ENCODE data around the gene PGLYRP4.

The PGLYRP4 gene

GRCh38 chr1:153341431-153341934 is 7.2 kb downstream of the PGLYRP4 start (continued):
- no peak for TF ChIP-seq ZNF610 (tag by site-specific recombination; IDR thresholded peaks at IDR 0.05; ENCODE audit: borderline replicate concordance)
- no peak for TF ChIP-seq ZNF776 (tag by site-specific recombination; IDR thresholded peaks at IDR 0.05; ENCODE audit: borderline replicate concordance)
- TF ChIP-seq KLF8 (tag by site-specific recombination; IDR thresholded peaks at IDR 0.05): no peak
- no peak for TF ChIP-seq GLIS2 (tag by site-specific recombination; IDR thresholded peaks at IDR 0.05)
- TF ChIP-seq BCL11B (tag by site-specific recombination; IDR thresholded peaks at IDR 0.05; ENCODE audit: low read depth): no peak
- no peak for TF ChIP-seq ZNF221 (tag by site-specific recombination; IDR thresholded peaks at IDR 0.05; ENCODE audit: borderline replicate concordance)

- Histone ChIP-seq H3K9me3 (ENCODE audit: control insufficient read depth, insufficient read depth, low read depth, low read length) (no peaks in the 10 kb centered on the region), H3K4me3 (ENCODE audit: low read depth, low read length) (no peak overlapping the region), H3K27ac (ENCODE audit: extremely low read depth, low read depth, low read length) (no peak overlapping the region), H3K4me1 (ENCODE audit: control insufficient read depth, insufficient read depth, low read length) (no peaks in the 10 kb centered on the region), H3K36me3 (ENCODE audit: control insufficient read depth in 2 of 2, insufficient read depth in 1 of 2, low read length in 2 of 2) (no peaks in the 10 kb centered on the region)
- ChIA-PET POLR2A (no interaction called here), CTCF (no interaction called here)
- TF ChIP-seq ZNF747 (tag by site-specific recombination; IDR thresholded peaks at IDR 0.05) (no peak), ZNF768 (tag by site-specific recombination; IDR thresholded peaks at IDR 0.05) (no peak), ZNF501 (tag by site-specific recombination; IDR thresholded peaks at IDR 0.05) (no peak), GLIS2 (tag by site-specific recombination; IDR thresholded peaks at IDR 0.05) (no peak), SALL2 (tag by site-specific recombination; IDR thresholded peaks at IDR 0.05; ENCODE audit: borderline replicate concordance) (no peak), ZNF175 (tag by site-specific recombination; IDR thresholded peaks at IDR 0.05) (no peak), OVOL3 (tag by site-specific recombination; IDR thresholded peaks at IDR 0.05) (no peak), KLF1 (tag by site-specific recombination; IDR thresholded peaks at IDR 0.05) (no peak), ZNF785 (tag by site-specific recombination; IDR thresholded peaks at IDR 0.05) (no peak), SP7 (tag by site-specific recombination; IDR thresholded peaks at IDR 0.05) (no peak), SCRT2 (tag by site-specific recombination; IDR thresholded peaks at IDR 0.05) (no peak)
Measured at GRCh38 chr1:153340356-153340755, 8.3 kb downstream of the PGLYRP4 start.

- H3K36me3 ChIP-seq (ENCODE audit: control insufficient read depth in 2 of 2, insufficient read depth in 1 of 2, low read length in 2 of 2): no peaks in the 10 kb centered on the region
- H3K4me3 ChIP-seq (ENCODE audit: low read depth, low read length): no peak overlapping the region
- CTCF ChIA-PET: interaction anchor here (0.6 kb wide), 1 partner anchor 77 kb away, joined by 4 read pairs; no protein-coding TSS in a partner anchor
- H3K27ac ChIP-seq (ENCODE audit: extremely low read depth, low read depth, low read length): no peak overlapping the region
- no peaks in the 10 kb centered on the region for H3K4me1 ChIP-seq (ENCODE audit: control insufficient read depth, insufficient read depth, low read length)
- TF ChIP-seq ZNF561 (tag by site-specific recombination; IDR thresholded peaks at IDR 0.05; ENCODE audit: borderline replicate concordance) (no peak), ZSCAN18 (tag by site-specific recombination; IDR thresholded peaks at IDR 0.05) (no peak)
- no peaks in the 10 kb centered on the region for H3K9me3 ChIP-seq (ENCODE audit: control insufficient read depth, insufficient read depth, low read depth, low read length)
- POLR2A ChIA-PET: no interaction called here
Measured at GRCh38 chr1:153339802-153340201, 8.8 kb downstream of the PGLYRP4 start.

GRCh38 chr1:153337980-153338853 is 10.4 kb downstream of the PGLYRP4 start:
- Histone ChIP-seq H3K27ac (ENCODE audit: extremely low read depth, low read depth, low read length) (no peak overlapping the region), H3K4me1 (ENCODE audit: control insufficient read depth, insufficient read depth, low read length) (no peaks in the 10 kb centered on the region), H3K4me3 (ENCODE audit: low read depth, low read length) (no peak overlapping the region), H3K36me3 (ENCODE audit: control insufficient read depth in 2 of 2, insufficient read depth in 1 of 2, low read length in 2 of 2) (no peaks in the 10 kb centered on the region), H3K9me3 (ENCODE audit: control insufficient read depth, insufficient read depth, low read depth, low read length) (no peaks in the 10 kb centered on the region)
- ChIA-PET CTCF (interaction anchor here (1.8 kb wide), 1 partner anchor 14 kb away, joined by 6 read pairs; no protein-coding TSS in a partner anchor), POLR2A (no interaction called here)
- no peak for TF ChIP-seq ZNF16 (tag by site-specific recombination; IDR thresholded peaks at IDR 0.05; ENCODE audit: low read depth)
- TF ChIP-seq ZNF701 (tag by site-specific recombination; IDR thresholded peaks at IDR 0.05): no peak
- TF ChIP-seq ZNF214 (tag by site-specific recombination; IDR thresholded peaks at IDR 0.05; ENCODE audit: borderline replicate concordance): no peak
- TF ChIP-seq ZNF184 (tag by site-specific recombination; IDR thresholded peaks at IDR 0.05): no peak
- TF ChIP-seq ZBTB17 (tag by site-specific recombination; IDR thresholded peaks at IDR 0.05): no peak
- no peak for TF ChIP-seq SP3 (tag by site-specific recombination; IDR thresholded peaks at IDR 0.05)
- no peak for TF ChIP-seq ZNF48 (tag by site-specific recombination; IDR thresholded peaks at IDR 0.05)
- TF ChIP-seq ZNF704 (tag by site-specific recombination; IDR thresholded peaks at IDR 0.05): no peak
- no peak for TF ChIP-seq ZNF837 (tag by site-specific recombination; IDR thresholded peaks at IDR 0.05)
- TF ChIP-seq ZNF777 (tag by site-specific recombination; IDR thresholded peaks at IDR 0.05; ENCODE audit: borderline replicate concordance): no peak
- no peak for TF ChIP-seq ZIC2 (tag by site-specific recombination; IDR thresholded peaks at IDR 0.05)
- TF ChIP-seq ZNF2 (tag by site-specific recombination; IDR thresholded peaks at IDR 0.05): no peak

Data from HEK293 (cell line).